Esophagus (tissue), 2 donors: ENCODE data around the gene PLVAP. TPM values are rescaled to one million over a fixed set of nuclear protein-coding genes. Genes with fewer than 3 reads are reported as not detected.

Source experiments
- H3K27ac ChIP-seq, 2 donors: one replicate each; pipeline ENCODE4 v1.5.1; 2013; ENCODE audit warnings: low read depth in 2 of 2, mild to moderate bottlenecking in 2 of 2, inconsistent platforms in 1 of 2, low read length in 1 of 2, moderate library complexity in 1 of 2
- H3K27me3 ChIP-seq, 2 donors: one replicate each; pipeline ENCODE4 v1.6.1; 2013; ENCODE audit warnings: low read length in 2 of 2, control low read depth in 1 of 2, mild to moderate bottlenecking in 1 of 2; ENCODE audit not compliant: insufficient read depth in 2 of 2, control insufficient read depth in 1 of 2
- H3K36me3 ChIP-seq, 2 donors: one replicate each; pipeline ENCODE4 v1.6.1; 2013; ENCODE audit warnings: low read length in 1 of 2; ENCODE audit not compliant: control insufficient read depth in 2 of 2, insufficient read depth in 2 of 2
- H3K4me1 ChIP-seq, 2 donors: one replicate each; pipeline ENCODE4 v1.6.1; 2013; ENCODE audit warnings: low read length in 1 of 2; ENCODE audit not compliant: control insufficient read depth in 2 of 2, insufficient read depth in 2 of 2
- H3K4me3 ChIP-seq, 2 donors: one replicate each; pipeline ENCODE4 v1.5.1; 2013; ENCODE audit warnings: low read length in 2 of 2, mild to moderate bottlenecking in 2 of 2, low read depth in 1 of 2, moderate library complexity in 1 of 2
- H3K9me3 ChIP-seq, 2 donors: one replicate each; pipeline ENCODE4 v1.6.1; 2013; ENCODE audit warnings: mild to moderate bottlenecking in 2 of 2, low read depth in 1 of 2, low read length in 1 of 2, moderate library complexity in 1 of 2; ENCODE audit not compliant: control insufficient read depth in 2 of 2, insufficient read depth in 1 of 2
- WGBS, 2 donors: extraction: QIAGEN DNeasy Blood & Tissue Kit; methylation state at CpG; one replicate each; pipeline ENCODE4 v1.1.7; 2013; 5-methylcytosine and 5-hydroxymethylcytosine counted together
- polyA plus RNA-seq, 2 donors: library from polyadenylated mRNA; stranded (reverse); fragments of 200-250 nt; gene quantifications; one replicate each; pipeline ENCODE4 v1.2.3, GENCODE V29; 2013
- donor health status: healthy with polysubstance abuse.
- donor health status: Bipolar disorder and iron deficiency.

PLVAP gene
- polyA plus RNA-seq, 2 donors = 29.5 to 30.7 TPM

- peaks cover 0 to 11% of the 10 kb centered on the region in 2 donors for H3K9me3 ChIP-seq
- no peaks in the 10 kb centered on the region for H3K27me3 ChIP-seq
- WGBS, 2 donors = 0 to 1% methylated on average over 41 of the region's 41 CpGs
- H3K27ac ChIP-seq = peak within 1 kb of the TSS; percentile 97
- H3K4me1 ChIP-seq = peaks cover 13 to 27% of the 10 kb centered on the region in 2 donors
- H3K4me3 ChIP-seq = peak within 1 kb of the TSS; percentile 66 to 69
- H3K36me3 ChIP-seq = peaks cover 6 to 26% of the 10 kb centered on the region in 2 donors
These were observed 40.1 kb downstream of the PLVAP start, which contains the start of gene GTPBP3 for GRCh38 chr19:17336872-17337674. GTPBP3 (plus strand) TSS chr19:17337553; CDS start chr19:17337612, 59 bp downstream.

- WGBS, 2 donors = 66 to 72% methylated on average over 10 of the region's 10 CpGs
- Histone ChIP-seq H3K4me1 (peaks cover 13 to 27% of the 10 kb centered on the region in 2 donors), H3K4me3 (peak overlapping the region in 1 of 2 donors; percentile 5)
These were observed 41.6 kb downstream of the PLVAP start for GRCh38 chr19:17335575-17335974.

GRCh38 chr19:17334414-17335409 is 42.4 kb downstream of the PLVAP start, which contains the start of gene ANO8:
ANO8 (minus strand) TSS chr19:17334855; CDS start chr19:17334670, 185 bp downstream.
- Histone ChIP-seq H3K36me3 (peaks cover 0 to 26% of the 10 kb centered on the region in 2 donors), H3K4me1 (peaks cover 13 to 26% of the 10 kb centered on the region in 2 donors), H3K9me3 (peaks cover 0 to 12% of the 10 kb centered on the region in 2 donors), H3K4me3 (peak within 1 kb of the TSS; percentile 56 to 68), H3K27me3 (peaks cover 0 to 4% of the 10 kb centered on the region in 2 donors), H3K27ac (peak within 1 kb of the TSS; percentile 85 to 90)
- 1 to 3% methylated on average over 43 to 86 of the region's 86 CpGs for WGBS, 2 donors

More at GRCh38 chr19:17335575-17335974, 41.6 kb downstream of the PLVAP start:
- H3K36me3 ChIP-seq = peaks cover 0 to 22% of the 10 kb centered on the region in 2 donors
- H3K27me3 ChIP-seq = no peaks in the 10 kb centered on the region
- H3K9me3 ChIP-seq = peaks cover 0 to 8% of the 10 kb centered on the region in 2 donors
- peak overlapping the region; percentile 85 to 90 for H3K27ac ChIP-seq

- Histone ChIP-seq H3K4me1 (peaks cover 16 to 33% of the 10 kb centered on the region in 2 donors), H3K9me3 (peaks cover 0 to 12% of the 10 kb centered on the region in 2 donors), H3K36me3 (peaks cover 0 to 22% of the 10 kb centered on the region in 2 donors), H3K27ac (peak overlapping the region; percentile 85 to 90), H3K4me3 (peak overlapping the region; percentile 56 to 68), H3K27me3 (peaks cover 0 to 4% of the 10 kb centered on the region in 2 donors)
- WGBS, 2 donors = 39% methylated on average over 50 to 52 of the region's 52 CpGs
These were observed 43.3 kb downstream of the PLVAP start for GRCh38 chr19:17333611-17334413.

GRCh38 chr19:17332677-17333581 is 44.2 kb downstream of the PLVAP start:
- 95 to 97% methylated on average over 45 of the region's 45 CpGs for WGBS, 2 donors
- H3K9me3 ChIP-seq = peaks cover 0 to 12% of the 10 kb centered on the region in 2 donors
- H3K4me3 ChIP-seq = peak overlapping the region in 1 of 2 donors; percentile 8
- peaks cover 10 to 27% of the 10 kb centered on the region in 2 donors for H3K4me1 ChIP-seq
- peaks cover 0 to 21% of the 10 kb centered on the region in 2 donors for H3K36me3 ChIP-seq
- no peak overlapping the region for H3K27ac ChIP-seq
- H3K27me3 ChIP-seq = peaks cover 0 to 4% of the 10 kb centered on the region in 2 donors

GRCh38 chr19:17332360-17332676 is 44.8 kb downstream of the PLVAP start:
- WGBS, 2 donors = 92 to 93% methylated on average over 8 of the region's 8 CpGs
- H3K4me3 ChIP-seq = no peak overlapping the region
- H3K27me3 ChIP-seq = peaks cover 0 to 4% of the 10 kb centered on the region in 2 donors
- no peak overlapping the region for H3K27ac ChIP-seq
- H3K4me1 ChIP-seq = peaks cover 10 to 27% of the 10 kb centered on the region in 2 donors
- peaks cover 0 to 12% of the 10 kb centered on the region in 2 donors for H3K9me3 ChIP-seq
- H3K36me3 ChIP-seq = peaks cover 0 to 21% of the 10 kb centered on the region in 2 donors

GRCh38 chr19:17331045-17331558 is 46.0 kb downstream of the PLVAP start:
- Histone ChIP-seq H3K27me3 (peaks cover 0 to 4% of the 10 kb centered on the region in 2 donors), H3K4me3 (no peak overlapping the region), H3K9me3 (peaks cover 0 to 12% of the 10 kb centered on the region in 2 donors), H3K27ac (no peak overlapping the region), H3K4me1 (peaks cover 10 to 27% of the 10 kb centered on the region in 2 donors), H3K36me3 (peaks cover 0 to 21% of the 10 kb centered on the region in 2 donors)
- 71 to 75% methylated on average over 13 of the region's 13 CpGs for WGBS, 2 donors
